Measurements from ENCODE around the gene OLFM2.
"Not testable (repeated sequence)": the region's sequence is repeated elsewhere in the genome, so short reads cannot be mapped to it uniquely, and the experiment has no call there.

Gene OLFM2
- total RNA-seq, result 4.1 to 5.7 reads per million in 2 donors

GRCh38 chr19:9936326-9937000, at the start of gene OLFM2:
TSS of gene OLFM2 (minus strand) at chr19:9936515. CDS start at chr19:9936366, 149 bp downstream.
- no peak for DNase-seq

- no peak for DNase-seq
Observed at GRCh38 chr19:9981406-9982260, 45.3 kb upstream of the OLFM2 start.

GRCh38 chr19:9972103-9972502, 35.8 kb upstream of the OLFM2 start:
- DNase-seq, result no peak

GRCh38 chr19:9971166-9971897, 35.0 kb upstream of the OLFM2 start:
- DNase-seq, result peak in 1 of 5 experiments; percentile 6

- no peak for DNase-seq
Observed at GRCh38 chr19:9970481-9970880, 34.2 kb upstream of the OLFM2 start.

GRCh38 chr19:9969688-9969975, 33.3 kb upstream of the OLFM2 start:
- DNase-seq, result no peak

- no peak for DNase-seq
Observed at GRCh38 chr19:9968820-9969687, 32.7 kb upstream of the OLFM2 start.

- DNase-seq, result no peak
Observed at GRCh38 chr19:9967326-9967725, 31.0 kb upstream of the OLFM2 start.

- DNase-seq, result no peak
Observed at GRCh38 chr19:9966448-9966847, 30.1 kb upstream of the OLFM2 start.

GRCh38 chr19:9966024-9966423, 29.7 kb upstream of the OLFM2 start:
- DNase-seq, result no peak

GRCh38 chr19:9962623-9963290, 26.4 kb upstream of the OLFM2 start:
- no peak for DNase-seq

- no peak for DNase-seq
Observed at GRCh38 chr19:9961103-9961502, 24.8 kb upstream of the OLFM2 start.

- DNase-seq, result no peak
Observed at GRCh38 chr19:9958379-9958821, 22.1 kb upstream of the OLFM2 start.

- DNase-seq, result no peak
Observed at GRCh38 chr19:9956956-9957355, 20.6 kb upstream of the OLFM2 start.

GRCh38 chr19:9953802-9954542, 17.7 kb upstream of the OLFM2 start:
- DNase-seq, result no peak

- no peak for DNase-seq
Observed at GRCh38 chr19:9952276-9952675, 16.0 kb upstream of the OLFM2 start.

GRCh38 chr19:9947441-9947840, 11.1 kb upstream of the OLFM2 start:
- DNase-seq, result no peak

- DNase-seq, result not testable (repeated sequence)
Observed at GRCh38 chr19:9946528-9947125, 10.3 kb upstream of the OLFM2 start.

GRCh38 chr19:9945319-9945966, 9.1 kb upstream of the OLFM2 start:
- no peak for DNase-seq

GRCh38 chr19:9943744-9944143, 7.4 kb upstream of the OLFM2 start:
- DNase-seq, result no peak
